SK-N-MC (cell line): ENCODE data around the gene ACTR3.

ENCODE experiments used
- EZH2 ChIP-seq: fragments of 200-600 bp; sonication (generic); IDR thresholded peaks from one replicate; pipeline ENCODE4 v1.6.1; 2017; ENCODE audit warnings: antibody characterized with exemption
- POLR2AphosphoS5 ChIP-seq: IDR thresholded peaks from 2 replicates; pipeline ENCODE4 v1.6.1; 2012; ENCODE audit warnings: mild to moderate bottlenecking, low read depth, low read length, borderline replicate concordance

DNA sequence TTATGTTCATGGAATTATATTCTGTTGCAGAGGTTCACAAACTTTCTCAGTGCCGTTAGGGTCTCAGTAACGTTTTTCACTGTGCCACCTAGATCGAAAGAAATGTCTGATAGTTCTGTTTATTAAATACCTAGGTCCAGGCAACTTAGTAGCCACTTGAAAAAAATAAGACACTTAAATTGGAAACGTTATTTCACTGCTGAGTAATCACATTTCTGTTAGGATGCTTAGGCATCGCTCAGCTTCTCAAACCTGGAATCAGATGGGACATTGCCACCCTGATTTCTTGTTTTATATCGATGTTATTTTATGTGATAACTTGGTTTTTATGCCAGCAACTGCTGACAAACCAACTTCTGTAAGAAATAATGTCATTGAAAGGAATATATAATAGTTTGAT, 36.0 kb downstream of the ACTR3 start:
- TF ChIP-seq EZH2 (no peak), POLR2AphosphoS5 (no peak)
